HEK293 (cell line): Measurements from ENCODE around the gene ZNF717.

Experiments
- CTCF ChIA-PET: fragments of 350-600 bp; formaldehyde crosslinking; extraction: SDS; loops from one replicate; lab custom pipeline; 2021; ENCODE audit warnings: antibody characterized with exemption; lab: Yijun Ruan, JAX
- POLR2A ChIA-PET: fragments of 300-600 bp; formaldehyde crosslinking; extraction: SDS; loops from one replicate; lab custom pipeline; 2020; ENCODE audit warnings: antibody characterized with exemption, inconsistent platforms; lab: Yijun Ruan, JAX
- H3K27ac ChIP-seq: fragments of 200-500 bp; sonication (Bioruptor generic); 2 replicates; pipeline ENCODE4 v1.5.1; 2014; ENCODE audit warnings: low read depth, low read length, control low read depth, inconsistent platforms; ENCODE audit errors: extremely low read depth
- H3K36me3 ChIP-seq, 2 experiments: fragments of 200-500 bp in 1 of 2; sonication (Bioruptor generic) in 1 of 2; 1 replicate in 1 of 2; 2 replicates in 1 of 2; pipeline ENCODE4 v1.5.1; 2014 to 2017; ENCODE audit warnings: inconsistent platforms in 2 of 2, low read length in 2 of 2; ENCODE audit not compliant: control insufficient read depth in 2 of 2, insufficient read depth in 1 of 2
- H3K4me1 ChIP-seq: fragments of 200-500 bp; sonication (Bioruptor generic); 2 replicates; pipeline ENCODE4 v1.5.1; 2014; ENCODE audit warnings: mild to moderate bottlenecking, low read length, inconsistent platforms; ENCODE audit not compliant: control insufficient read depth, insufficient read depth
- H3K4me3 ChIP-seq: 2 replicates; pipeline ENCODE4 v1.5.1; 2011; ENCODE audit warnings: low read depth, mild to moderate bottlenecking, control low read depth, low read length, moderate library complexity
- H3K9me3 ChIP-seq: fragments of 200-500 bp; sonication (Bioruptor generic); 2 replicates; pipeline ENCODE4 v1.5.1; 2014; ENCODE audit warnings: low read depth, low read length, inconsistent platforms; ENCODE audit not compliant: control insufficient read depth, insufficient read depth
- BCL11B ChIP-seq: fragments of 450-650 bp; formaldehyde crosslinking; IDR thresholded peaks from 2 replicates; pipeline ENCODE4 v1.5.1; 2016; ENCODE audit warnings: low read depth, missing biosample characterization, missing genetic modification characterization
- EGR2 ChIP-seq: fragments of 450-650 bp; formaldehyde crosslinking; IDR thresholded peaks from 2 replicates; pipeline ENCODE4 v1.5.1; 2016; ENCODE audit warnings: low read depth, missing biosample characterization, missing genetic modification characterization
- HOXC10 ChIP-seq: sonication (generic); formaldehyde crosslinking; IDR thresholded peaks from 2 replicates; pipeline ENCODE4 v1.8.1; 2023; ENCODE audit warnings: mild to moderate bottlenecking, missing genetic modification reagents
- HOXD13 ChIP-seq: sonication (generic); formaldehyde crosslinking; IDR thresholded peaks from 2 replicates; pipeline ENCODE4 v1.8.0; 2022; ENCODE audit warnings: missing genetic modification reagents, borderline replicate concordance
- KLF17 ChIP-seq: fragments of 450-650 bp; formaldehyde crosslinking; IDR thresholded peaks from 2 replicates; pipeline ENCODE4 v1.5.1; 2016; ENCODE audit warnings: missing biosample characterization, missing genetic modification characterization
- SP7 ChIP-seq: fragments of 450-650 bp; formaldehyde crosslinking; IDR thresholded peaks from 2 replicates; pipeline ENCODE4 v1.5.1; 2016; ENCODE audit warnings: missing biosample characterization, missing genetic modification characterization
- ZBTB1 ChIP-seq: fragments of 450-650 bp; formaldehyde crosslinking; IDR thresholded peaks from 2 replicates; pipeline ENCODE4 v1.5.1; 2016; ENCODE audit warnings: missing biosample characterization, missing genetic modification characterization
- ZBTB21 ChIP-seq: fragments of 450-650 bp; formaldehyde crosslinking; IDR thresholded peaks from 2 replicates; pipeline ENCODE4 v1.5.1; 2017; ENCODE audit warnings: missing biosample characterization, missing genetic modification characterization
- ZBTB6 ChIP-seq: fragments of 450-650 bp; formaldehyde crosslinking; IDR thresholded peaks from 2 replicates; pipeline ENCODE4 v1.5.1; 2017; ENCODE audit warnings: missing biosample characterization, missing genetic modification characterization
- ZFP37 ChIP-seq: fragments of 450-650 bp; formaldehyde crosslinking; IDR thresholded peaks from 2 replicates; pipeline ENCODE4 v1.5.1; 2016; ENCODE audit warnings: missing biosample characterization, missing genetic modification characterization
- ZNF10 ChIP-seq: fragments of 450-650 bp; formaldehyde crosslinking; IDR thresholded peaks from 2 replicates; pipeline ENCODE4 v1.5.1; 2017; ENCODE audit warnings: missing biosample characterization, missing genetic modification characterization
- ZNF133 ChIP-seq: fragments of 450-650 bp; formaldehyde crosslinking; IDR thresholded peaks from 2 replicates; pipeline ENCODE4 v1.5.1; 2016; ENCODE audit warnings: missing biosample characterization, missing genetic modification characterization
- ZNF146 ChIP-seq: fragments of 450-650 bp; formaldehyde crosslinking; IDR thresholded peaks from 2 replicates; pipeline ENCODE4 v1.5.1; 2016; ENCODE audit warnings: missing biosample characterization, missing genetic modification characterization
- ZNF19 ChIP-seq: fragments of 450-650 bp; formaldehyde crosslinking; IDR thresholded peaks from 2 replicates; pipeline ENCODE4; 2016; ENCODE audit warnings: missing biosample characterization, missing genetic modification characterization, low read depth
- ZNF274 ChIP-seq, 2 experiments: fragments of 200-500 bp in 1 of 2; fragments of 450-650 bp in 1 of 2; sonication (Bioruptor generic) in 1 of 2; formaldehyde crosslinking in 1 of 2; IDR thresholded peaks; 2 replicates each; pipeline versions ENCODE4 v1.5.1 to v1.6.1; 2014 to 2016; ENCODE audit warnings: borderline replicate concordance in 1 of 2, inconsistent platforms in 1 of 2, low read length in 1 of 2, missing biosample characterization in 1 of 2, missing genetic modification characterization in 1 of 2
- ZNF292 ChIP-seq: fragments of 450-650 bp; formaldehyde crosslinking; IDR thresholded peaks from 2 replicates; pipeline ENCODE4 v1.5.1; 2016; ENCODE audit warnings: low read depth, missing biosample characterization, missing genetic modification characterization, borderline replicate concordance
- ZNF354C ChIP-seq: fragments of 450-650 bp; formaldehyde crosslinking; IDR thresholded peaks from 2 replicates; pipeline ENCODE4 v1.5.1; 2016; ENCODE audit warnings: missing biosample characterization, missing genetic modification characterization, low read depth, borderline replicate concordance
- ZNF362 ChIP-seq: fragments of 450-650 bp; formaldehyde crosslinking; IDR thresholded peaks from 2 replicates; pipeline ENCODE4 v1.5.1; 2016; ENCODE audit warnings: missing biosample characterization, missing genetic modification characterization
- ZNF404 ChIP-seq: fragments of 450-650 bp; formaldehyde crosslinking; IDR thresholded peaks from 2 replicates; pipeline ENCODE4 v1.5.1; 2017; ENCODE audit warnings: missing biosample characterization, missing genetic modification characterization
- ZNF433 ChIP-seq: fragments of 450-650 bp; formaldehyde crosslinking; IDR thresholded peaks from 2 replicates; pipeline ENCODE4 v1.5.1; 2016; ENCODE audit warnings: missing biosample characterization, missing genetic modification characterization, low read depth
- ZNF48 ChIP-seq: fragments of 450-650 bp; formaldehyde crosslinking; IDR thresholded peaks from 2 replicates; pipeline ENCODE4 v1.5.1; 2016; ENCODE audit warnings: missing biosample characterization, missing genetic modification characterization
- ZNF561 ChIP-seq: fragments of 450-650 bp; IDR thresholded peaks from 2 replicates; pipeline ENCODE4 v1.5.1; 2018; ENCODE audit warnings: missing biosample characterization, missing genetic modification characterization, borderline replicate concordance
- ZNF580 ChIP-seq: fragments of 450-650 bp; formaldehyde crosslinking; IDR thresholded peaks from 2 replicates; pipeline ENCODE4 v1.5.1; 2016; ENCODE audit warnings: missing biosample characterization, missing genetic modification characterization
- ZNF585B ChIP-seq: fragments of 450-650 bp; formaldehyde crosslinking; IDR thresholded peaks from 2 replicates; pipeline ENCODE4 v1.5.1; 2016; ENCODE audit warnings: missing biosample characterization, missing genetic modification characterization
- ZNF621 ChIP-seq: fragments of 450-650 bp; formaldehyde crosslinking; IDR thresholded peaks from 2 replicates; pipeline ENCODE4 v1.5.1; 2017; ENCODE audit warnings: missing biosample characterization, missing genetic modification characterization
- ZNF623 ChIP-seq: fragments of 450-650 bp; formaldehyde crosslinking; IDR thresholded peaks from 2 replicates; pipeline ENCODE4 v1.5.1; 2016; ENCODE audit warnings: missing biosample characterization, missing genetic modification characterization
- ZNF677 ChIP-seq: fragments of 450-650 bp; IDR thresholded peaks from 2 replicates; pipeline ENCODE4 v1.5.0; 2018; ENCODE audit warnings: missing biosample characterization, mild to moderate bottlenecking, missing genetic modification characterization, moderate library complexity
- ZNF692 ChIP-seq: fragments of 450-650 bp; formaldehyde crosslinking; IDR thresholded peaks from 2 replicates; pipeline ENCODE4 v1.5.1; 2016; ENCODE audit warnings: missing biosample characterization, missing genetic modification characterization
- ZSCAN23 ChIP-seq: fragments of 450-650 bp; formaldehyde crosslinking; IDR thresholded peaks from 2 replicates; pipeline ENCODE4 v1.5.1; 2016; ENCODE audit warnings: missing biosample characterization, missing genetic modification characterization
- ZXDB ChIP-seq: fragments of 450-650 bp; formaldehyde crosslinking; IDR thresholded peaks from 2 replicates; pipeline ENCODE4 v1.5.1; 2016; ENCODE audit warnings: missing biosample characterization, missing genetic modification characterization

ZNF717 gene

GRCh38 chr3:75782506-75782905, 2.8 kb downstream of the ZNF717 start:
- H3K27ac ChIP-seq: no peak overlapping the region
- ChIA-PET POLR2A (no interaction called here), CTCF (no interaction called here)
- H3K36me3 ChIP-seq: peaks cover 0 to 56% of the 10 kb centered on the region in 2 experiments; a peak in 1 of 3 replicates
- H3K4me3 ChIP-seq: no peak overlapping the region
- no peak for TF ChIP-seq ZNF677 (tag by site-specific recombination)
- TF ChIP-seq EGR2 (tag by site-specific recombination): no peak
- TF ChIP-seq ZSCAN23: no peak
- no peak for TF ChIP-seq ZNF623
- no peak for TF ChIP-seq SP7 (tag by site-specific recombination)
- no peak for TF ChIP-seq HOXD13 (CRISPR knock-in tag)
- TF ChIP-seq ZNF362 (tag by site-specific recombination): no peak
- TF ChIP-seq BCL11B: no peak
- no peak for TF ChIP-seq ZNF274 (IDR thresholded peaks at IDR 0.05; ENCODE audit: low read length)
- TF ChIP-seq ZNF274 (tag by site-specific recombination; IDR thresholded peaks at IDR 0.05; ENCODE audit: borderline replicate concordance): no peak
- TF ChIP-seq ZNF133 (tag by site-specific recombination): no peak
- TF ChIP-seq ZBTB1: no peak
- TF ChIP-seq ZNF146 (tag by site-specific recombination): no peak
- no peak for TF ChIP-seq ZBTB21 (tag by site-specific recombination)
- no peak for TF ChIP-seq KLF17 (tag by site-specific recombination)
- no peak for TF ChIP-seq ZNF585B (tag by site-specific recombination)
- no peak for TF ChIP-seq ZNF692 (tag by site-specific recombination)
- TF ChIP-seq ZBTB6 (tag by site-specific recombination): no peak
- no peaks in the 10 kb centered on the region for H3K4me1 ChIP-seq
- no peaks in the 10 kb centered on the region for H3K9me3 ChIP-seq

GRCh38 chr3:75781079-75781745, 4.1 kb downstream of the ZNF717 start:
- TF ChIP-seq ZNF48 (tag by site-specific recombination) (no peak), ZNF621 (tag by site-specific recombination) (no peak), ZSCAN23 (no peak), HOXC10 (CRISPR knock-in tag) (no peak), ZBTB6 (tag by site-specific recombination) (no peak), ZNF404 (tag by site-specific recombination) (no peak), ZNF433 (tag by site-specific recombination) (no peak), ZNF292 (tag by site-specific recombination) (no peak), ZNF19 (tag by site-specific recombination) (no peak), ZNF580 (tag by site-specific recombination) (no peak), ZNF10 (tag by site-specific recombination) (no peak), ZXDB (tag by site-specific recombination) (no peak), ZNF354C (tag by site-specific recombination) (no peak), ZNF561 (tag by site-specific recombination) (no peak), ZFP37 (no peak)
- ChIA-PET POLR2A (no interaction called here), CTCF (no interaction called here)
- H3K9me3 ChIP-seq: no peaks in the 10 kb centered on the region
- peaks cover 0 to 69% of the 10 kb centered on the region in 2 experiments; a peak in 1 of 3 replicates for H3K36me3 ChIP-seq
- H3K4me1 ChIP-seq: no peaks in the 10 kb centered on the region
- H3K4me3 ChIP-seq: no peak overlapping the region
- no peak overlapping the region for H3K27ac ChIP-seq
